Liver (tissue), 9 donors: ENCODE data around the gene POLR2H. TPM values are rescaled to one million over a fixed set of nuclear protein-coding genes. Genes with fewer than 3 reads are reported as not detected.

Experiments used
- DNase-seq: peaks from one replicate; pipeline ENCODE4 v3.0.0-alpha.2; 2017; ENCODE audit warnings: low spot score
- H3K27ac ChIP-seq, 2 donors: one replicate each; pipeline ENCODE4 v1.7.0; 2013; ENCODE audit warnings: inconsistent platforms in 2 of 2, low read length in 2 of 2, control low read depth in 1 of 2, low read depth in 1 of 2, mild to moderate bottlenecking in 1 of 2
- H3K27me3 ChIP-seq, 4 donors: one replicate each; pipeline versions ENCODE4 v1.6.1 to v1.7.0; 2013; ENCODE audit warnings: low read length in 3 of 4, inconsistent platforms in 1 of 4, mild to moderate bottlenecking in 1 of 4, moderate library complexity in 1 of 4; ENCODE audit not compliant: control insufficient read depth in 4 of 4, insufficient read depth in 4 of 4
- H3K36me3 ChIP-seq, 4 donors: one replicate each; pipeline versions ENCODE4 v1.6.1 to v1.7.0; 2013; ENCODE audit warnings: low read length in 3 of 4, mild to moderate bottlenecking in 3 of 4, low read depth in 1 of 4, moderate library complexity in 1 of 4; ENCODE audit not compliant: control insufficient read depth in 4 of 4, insufficient read depth in 3 of 4
- H3K4me1 ChIP-seq, 4 donors: one replicate each; pipeline versions ENCODE4 v1.6.1 to v1.7.0; 2013; ENCODE audit warnings: low read length in 3 of 4, mild to moderate bottlenecking in 3 of 4, moderate library complexity in 1 of 4; ENCODE audit not compliant: control insufficient read depth in 4 of 4, insufficient read depth in 4 of 4
- H3K4me3 ChIP-seq, 3 donors: one replicate each; pipeline versions ENCODE4 v1.6.1 to v1.7.0; 2013; ENCODE audit warnings: low read length in 3 of 3, control low read depth in 1 of 3, low read depth in 1 of 3, mild to moderate bottlenecking in 1 of 3
- H3K9ac ChIP-seq, 2 donors: one replicate each; pipeline ENCODE4 v1.7.0; 2013; ENCODE audit warnings: low read length in 2 of 2, mild to moderate bottlenecking in 2 of 2, moderate library complexity in 2 of 2, control low read depth in 1 of 2, low read depth in 1 of 2
- H3K9me3 ChIP-seq, 4 donors: one replicate each; pipeline versions ENCODE4 v1.6.1 to v1.7.0; 2013; ENCODE audit warnings: low read length in 3 of 4; ENCODE audit not compliant: control insufficient read depth in 4 of 4
- FOXA1 ChIP-seq: IDR thresholded peaks from 2 replicates; pipeline ENCODE4 v1.6.1; 2016; ENCODE audit warnings: antibody characterized with exemption
- FOXA2 ChIP-seq: IDR thresholded peaks from 2 replicates; pipeline ENCODE4 v1.6.1; 2016; ENCODE audit warnings: antibody characterized with exemption
- GABPA ChIP-seq, 2 donors: IDR thresholded peaks in 1 of 2; conservative IDR thresholded peaks in 1 of 2; 2 replicates each; pipeline ENCODE4 v1.6.1; 2016; ENCODE audit warnings: antibody characterized with exemption in 2 of 2, mild to moderate bottlenecking in 1 of 2, moderate library complexity in 1 of 2
- HNF4A ChIP-seq, 2 donors: conservative IDR thresholded peaks; 2 replicates each; pipeline ENCODE4 v1.6.1; 2016; ENCODE audit warnings: antibody characterized with exemption in 2 of 2, mild to moderate bottlenecking in 2 of 2
- JUND ChIP-seq, 2 donors: IDR thresholded peaks; 2 replicates each; pipeline ENCODE4 v1.6.1; 2016; ENCODE audit warnings: antibody characterized with exemption in 2 of 2
- NR2F2 ChIP-seq: IDR thresholded peaks from 2 replicates; pipeline ENCODE4 v1.6.1; 2016; ENCODE audit warnings: antibody characterized with exemption
- RXRA ChIP-seq, 2 donors: IDR thresholded peaks; 2 replicates each; pipeline ENCODE4 v1.6.1; 2017 to 2018; ENCODE audit warnings: antibody characterized with exemption in 2 of 2, mild to moderate bottlenecking in 1 of 2
- SP1 ChIP-seq: IDR thresholded peaks from 2 replicates; pipeline ENCODE4 v1.6.1; 2018; ENCODE audit warnings: antibody characterized with exemption, mild to moderate bottlenecking
- TAF1 ChIP-seq: conservative IDR thresholded peaks from 2 replicates; pipeline ENCODE4 v1.6.1; 2016; ENCODE audit warnings: antibody characterized with exemption, mild to moderate bottlenecking
- YY1 ChIP-seq: IDR thresholded peaks from 2 replicates; pipeline ENCODE4 v1.6.1; 2016; ENCODE audit warnings: antibody characterized with exemption, mild to moderate bottlenecking
- WGBS: extraction: QIAGEN DNeasy Blood & Tissue Kit; methylation state at CpG from one replicate; pipeline ENCODE4 v1.1.7; 2013; 5-methylcytosine and 5-hydroxymethylcytosine counted together
- polyA plus RNA-seq, 2 donors: library from polyadenylated mRNA; stranded (reverse) in 1 of 2; unstranded in 1 of 2; fragments of 200-250 nt in 1 of 2; fragments of >200 nt in 1 of 2; fragmentation: Nextera tagmentation in 1 of 2; extraction: Ambion mirVana in 1 of 2; gene quantifications; one replicate each; pipeline versions ENCODE4 v1.2.1 to v1.2.3, GENCODE V29; 2013 to 2015
- total RNA-seq, 2 donors: library from RNA; depleted of rRNA; stranded (reverse); fragments of >200 nt; gene quantifications; one replicate each; pipeline ENCODE4 v1.2.3, GENCODE V29; 2014
- TF ChIP-seq, protein P1 (sequence below): fragments of 150-350 bp; IDR thresholded peaks from 2 replicates; pipeline ENCODE4 v1.5.1; 2017; ENCODE audit warnings: improper control_type of control experiment, low read depth, low read length; ENCODE audit not compliant: missing input control
- TF ChIP-seq, protein P2 (sequence below): IDR thresholded peaks from 2 replicates; pipeline ENCODE4 v1.6.1; 2016; ENCODE audit warnings: antibody characterized with exemption
- TF ChIP-seq, protein P3 (sequence below): IDR thresholded peaks from 2 replicates; pipeline ENCODE4 v1.6.1; 2016; ENCODE audit warnings: antibody characterized with exemption, mild to moderate bottlenecking
- TF ChIP-seq, protein P4 (sequence below): IDR thresholded peaks from 2 replicates; pipeline ENCODE4 v1.6.1; 2016; ENCODE audit warnings: antibody characterized with exemption
- TF ChIP-seq, protein P5 (sequence below): IDR thresholded peaks from 2 replicates; pipeline ENCODE4 v1.6.1; 2016; ENCODE audit warnings: antibody characterized with exemption
- donor health status: healthy.
- donor health status: healthy.
- donor health status: healthy.
- donor health status: healthy.
- donor health status: healthy.

The POLR2H gene
- total and polyA plus RNA-seq, 4 donors, result 25.7 to 55.7 (median 43.5) TPM

DNA sequence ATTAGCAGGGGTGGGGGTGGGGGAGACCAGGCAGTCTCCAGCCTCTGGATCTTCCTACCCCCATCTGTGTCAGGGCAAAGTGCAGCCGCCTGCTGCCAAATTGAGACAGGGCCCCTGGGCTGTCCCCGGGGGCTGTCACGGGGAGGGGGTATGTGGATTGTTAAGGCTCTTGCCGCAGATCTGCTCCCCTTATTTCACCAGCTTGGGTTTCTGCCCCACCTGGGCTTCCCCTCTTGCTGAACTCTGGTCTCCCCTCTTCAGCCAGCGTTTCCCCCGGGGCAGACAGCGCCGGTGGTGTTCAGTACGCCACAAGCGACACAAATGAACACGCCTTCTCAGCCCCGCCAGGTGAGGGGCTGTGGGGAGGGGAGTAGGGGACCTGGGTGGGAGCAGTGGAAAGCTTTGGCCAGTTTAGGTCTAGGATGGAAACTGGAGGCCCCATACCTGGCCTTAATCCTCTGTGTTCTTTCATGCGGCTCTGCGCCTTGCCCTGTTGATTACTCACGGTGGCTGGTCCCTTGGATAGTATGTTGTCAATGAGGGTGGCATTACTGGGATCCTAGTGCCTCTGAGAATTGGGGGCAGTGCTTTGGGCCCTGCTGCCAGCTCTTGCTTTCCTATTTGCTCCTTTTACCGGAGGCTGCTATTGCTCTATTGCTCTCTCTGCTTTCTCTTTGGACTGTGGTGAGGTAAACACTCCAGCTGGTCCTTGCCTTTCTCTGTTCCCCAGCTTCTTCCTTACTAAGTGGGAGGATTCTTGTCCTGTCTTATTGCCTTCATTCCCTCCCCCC lies 45.4 kb upstream of the POLR2H start:
- Histone ChIP-seq H3K9ac (peak overlapping the region; percentile 64), H3K4me3 (peak overlapping the region; percentile 88 to 98 (median 96)), H3K9me3 (no peaks in the 10 kb centered on the region), H3K4me1 (peaks cover 13 to 58% (median 53%) of the 10 kb centered on the region in 4 donors), H3K36me3 (peaks cover 11 to 26% (median 16%) of the 10 kb centered on the region in 4 donors), H3K27ac (peak overlapping the region; percentile 88 to 92), H3K27me3 (no peaks in the 10 kb centered on the region)
- TF ChIP-seq, protein P1, sequence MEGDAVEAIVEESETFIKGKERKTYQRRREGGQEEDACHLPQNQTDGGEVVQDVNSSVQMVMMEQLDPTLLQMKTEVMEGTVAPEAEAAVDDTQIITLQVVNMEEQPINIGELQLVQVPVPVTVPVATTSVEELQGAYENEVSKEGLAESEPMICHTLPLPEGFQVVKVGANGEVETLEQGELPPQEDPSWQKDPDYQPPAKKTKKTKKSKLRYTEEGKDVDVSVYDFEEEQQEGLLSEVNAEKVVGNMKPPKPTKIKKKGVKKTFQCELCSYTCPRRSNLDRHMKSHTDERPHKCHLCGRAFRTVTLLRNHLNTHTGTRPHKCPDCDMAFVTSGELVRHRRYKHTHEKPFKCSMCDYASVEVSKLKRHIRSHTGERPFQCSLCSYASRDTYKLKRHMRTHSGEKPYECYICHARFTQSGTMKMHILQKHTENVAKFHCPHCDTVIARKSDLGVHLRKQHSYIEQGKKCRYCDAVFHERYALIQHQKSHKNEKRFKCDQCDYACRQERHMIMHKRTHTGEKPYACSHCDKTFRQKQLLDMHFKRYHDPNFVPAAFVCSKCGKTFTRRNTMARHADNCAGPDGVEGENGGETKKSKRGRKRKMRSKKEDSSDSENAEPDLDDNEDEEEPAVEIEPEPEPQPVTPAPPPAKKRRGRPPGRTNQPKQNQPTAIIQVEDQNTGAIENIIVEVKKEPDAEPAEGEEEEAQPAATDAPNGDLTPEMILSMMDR, result no peak
- TF ChIP-seq SP1, result no peak
- TF ChIP-seq YY1, result no peak
- TF ChIP-seq, protein P2, sequence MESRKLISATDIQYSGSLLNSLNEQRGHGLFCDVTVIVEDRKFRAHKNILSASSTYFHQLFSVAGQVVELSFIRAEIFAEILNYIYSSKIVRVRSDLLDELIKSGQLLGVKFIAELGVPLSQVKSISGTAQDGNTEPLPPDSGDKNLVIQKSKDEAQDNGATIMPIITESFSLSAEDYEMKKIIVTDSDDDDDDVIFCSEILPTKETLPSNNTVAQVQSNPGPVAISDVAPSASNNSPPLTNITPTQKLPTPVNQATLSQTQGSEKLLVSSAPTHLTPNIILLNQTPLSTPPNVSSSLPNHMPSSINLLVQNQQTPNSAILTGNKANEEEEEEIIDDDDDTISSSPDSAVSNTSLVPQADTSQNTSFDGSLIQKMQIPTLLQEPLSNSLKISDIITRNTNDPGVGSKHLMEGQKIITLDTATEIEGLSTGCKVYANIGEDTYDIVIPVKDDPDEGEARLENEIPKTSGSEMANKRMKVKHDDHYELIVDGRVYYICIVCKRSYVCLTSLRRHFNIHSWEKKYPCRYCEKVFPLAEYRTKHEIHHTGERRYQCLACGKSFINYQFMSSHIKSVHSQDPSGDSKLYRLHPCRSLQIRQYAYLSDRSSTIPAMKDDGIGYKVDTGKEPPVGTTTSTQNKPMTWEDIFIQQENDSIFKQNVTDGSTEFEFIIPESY, result no peak
- peak in 1 of 2 donors; percentile 31 for TF ChIP-seq RXRA (IDR thresholded peaks at IDR 0.05)
- TF ChIP-seq, protein P3, sequence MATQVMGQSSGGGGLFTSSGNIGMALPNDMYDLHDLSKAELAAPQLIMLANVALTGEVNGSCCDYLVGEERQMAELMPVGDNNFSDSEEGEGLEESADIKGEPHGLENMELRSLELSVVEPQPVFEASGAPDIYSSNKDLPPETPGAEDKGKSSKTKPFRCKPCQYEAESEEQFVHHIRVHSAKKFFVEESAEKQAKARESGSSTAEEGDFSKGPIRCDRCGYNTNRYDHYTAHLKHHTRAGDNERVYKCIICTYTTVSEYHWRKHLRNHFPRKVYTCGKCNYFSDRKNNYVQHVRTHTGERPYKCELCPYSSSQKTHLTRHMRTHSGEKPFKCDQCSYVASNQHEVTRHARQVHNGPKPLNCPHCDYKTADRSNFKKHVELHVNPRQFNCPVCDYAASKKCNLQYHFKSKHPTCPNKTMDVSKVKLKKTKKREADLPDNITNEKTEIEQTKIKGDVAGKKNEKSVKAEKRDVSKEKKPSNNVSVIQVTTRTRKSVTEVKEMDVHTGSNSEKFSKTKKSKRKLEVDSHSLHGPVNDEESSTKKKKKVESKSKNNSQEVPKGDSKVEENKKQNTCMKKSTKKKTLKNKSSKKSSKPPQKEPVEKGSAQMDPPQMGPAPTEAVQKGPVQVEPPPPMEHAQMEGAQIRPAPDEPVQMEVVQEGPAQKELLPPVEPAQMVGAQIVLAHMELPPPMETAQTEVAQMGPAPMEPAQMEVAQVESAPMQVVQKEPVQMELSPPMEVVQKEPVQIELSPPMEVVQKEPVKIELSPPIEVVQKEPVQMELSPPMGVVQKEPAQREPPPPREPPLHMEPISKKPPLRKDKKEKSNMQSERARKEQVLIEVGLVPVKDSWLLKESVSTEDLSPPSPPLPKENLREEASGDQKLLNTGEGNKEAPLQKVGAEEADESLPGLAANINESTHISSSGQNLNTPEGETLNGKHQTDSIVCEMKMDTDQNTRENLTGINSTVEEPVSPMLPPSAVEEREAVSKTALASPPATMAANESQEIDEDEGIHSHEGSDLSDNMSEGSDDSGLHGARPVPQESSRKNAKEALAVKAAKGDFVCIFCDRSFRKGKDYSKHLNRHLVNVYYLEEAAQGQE, result no peak
- TF ChIP-seq FOXA2, result no peak
- TF ChIP-seq GABPA (IDR thresholded peaks at IDR 0.05 in 1 of 2, conservative IDR thresholded peaks at IDR 0.05 in 1 of 2), result no peak
- TF ChIP-seq NR2F2, result no peak
- TF ChIP-seq FOXA1, result no peak
- TF ChIP-seq HNF4A (conservative IDR thresholded peaks at IDR 0.05), result peak; percentile 69 to 70
- no peak for TF ChIP-seq JUND (IDR thresholded peaks at IDR 0.05)
- TF ChIP-seq, protein P4, sequence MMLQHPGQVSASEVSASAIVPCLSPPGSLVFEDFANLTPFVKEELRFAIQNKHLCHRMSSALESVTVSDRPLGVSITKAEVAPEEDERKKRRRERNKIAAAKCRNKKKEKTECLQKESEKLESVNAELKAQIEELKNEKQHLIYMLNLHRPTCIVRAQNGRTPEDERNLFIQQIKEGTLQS, result no peak
- no peak for TF ChIP-seq TAF1
- TF ChIP-seq, protein P5, sequence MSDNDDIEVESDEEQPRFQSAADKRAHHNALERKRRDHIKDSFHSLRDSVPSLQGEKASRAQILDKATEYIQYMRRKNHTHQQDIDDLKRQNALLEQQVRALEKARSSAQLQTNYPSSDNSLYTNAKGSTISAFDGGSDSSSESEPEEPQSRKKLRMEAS, result no peak
- WGBS, result 21% methylated on average over 16 of the region's 16 CpGs
- DNase-seq, result peak; percentile 55
